Measurements from ENCODE around the gene VANGL2. TPM values are rescaled to one million over a fixed set of nuclear protein-coding genes. Genes with fewer than 3 reads are reported as not detected.

The VANGL2 gene
- total RNA-seq, 2 experiments from 2014 or later: 1.5 to 2.6 TPM

DNA sequence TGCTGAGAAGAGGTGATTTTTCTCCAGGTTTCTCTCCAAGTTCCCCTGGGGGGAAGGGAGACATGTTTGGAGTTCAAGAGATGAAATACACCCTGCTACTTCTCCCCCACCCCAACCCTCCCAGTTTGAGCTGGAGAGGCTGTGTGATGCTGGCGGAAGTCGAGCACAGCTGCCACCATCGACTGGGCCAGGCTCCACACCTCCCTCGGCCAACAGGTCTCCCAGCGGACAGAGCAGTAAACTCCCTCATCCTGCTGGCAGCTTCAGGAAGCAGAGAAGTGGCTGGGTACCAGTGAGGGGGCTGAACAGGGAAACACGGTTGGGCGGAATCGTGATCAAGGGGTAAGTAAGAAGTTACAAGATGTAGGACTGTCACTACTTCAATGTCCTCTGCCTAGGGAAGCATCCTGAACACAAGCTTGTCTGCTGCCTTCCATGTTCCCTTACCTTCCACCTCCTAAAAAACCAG, 40.1 kb upstream of the VANGL2 start:
- DNase-seq (ENCODE audit: low spot score): no peak
- Histone ChIP-seq H3K4me2 (ENCODE audit: low read length) (no peak overlapping the region), H4K20me1 (ENCODE audit: insufficient read depth, low read length) (no peaks in the 10 kb centered on the region), H3K9me2 (ENCODE audit: insufficient read depth, low read length) (no peaks in the 10 kb centered on the region), H3K4me3 (ENCODE audit: low read depth, low read length, poor library complexity, severe bottlenecking) (no peak overlapping the region), H3K27ac (ENCODE audit: low read depth, low read length, poor library complexity, severe bottlenecking) (no peak overlapping the region), H3K79me2 (ENCODE audit: insufficient read depth, low read depth, low read length) (no peaks in the 10 kb centered on the region), H3K9me3 (ENCODE audit: low read length) (no peaks in the 10 kb centered on the region), H3K36me3 (ENCODE audit: insufficient read depth, low read length) (peaks cover 50% of the 10 kb centered on the region), H3K4me1 (ENCODE audit: insufficient read depth, low read length, poor library complexity, severe bottlenecking) (no peaks in the 10 kb centered on the region), H2AFZ (ENCODE audit: low read length) (no peak overlapping the region)
- intact Hi-C loops (cut with micrococcal nuclease; ENCODE audit: unreplicated experiment): no loop called here
- ChIA-PET POLR2A (interaction anchor here (0.7 kb wide), 1 partner anchor 180 kb away, joined by 3 read pairs; no protein-coding TSS in a partner anchor), CTCF (ENCODE audit: unreplicated experiment) (no interaction called here)
- no TSS peak for BruUV-seq (replicated peaks)
- TF ChIP-seq EZH2phosphoT487 (IDR thresholded peaks at IDR 0.05; ENCODE audit: borderline replicate concordance, low read depth, low read length): no peak
- TF ChIP-seq, protein P1, sequence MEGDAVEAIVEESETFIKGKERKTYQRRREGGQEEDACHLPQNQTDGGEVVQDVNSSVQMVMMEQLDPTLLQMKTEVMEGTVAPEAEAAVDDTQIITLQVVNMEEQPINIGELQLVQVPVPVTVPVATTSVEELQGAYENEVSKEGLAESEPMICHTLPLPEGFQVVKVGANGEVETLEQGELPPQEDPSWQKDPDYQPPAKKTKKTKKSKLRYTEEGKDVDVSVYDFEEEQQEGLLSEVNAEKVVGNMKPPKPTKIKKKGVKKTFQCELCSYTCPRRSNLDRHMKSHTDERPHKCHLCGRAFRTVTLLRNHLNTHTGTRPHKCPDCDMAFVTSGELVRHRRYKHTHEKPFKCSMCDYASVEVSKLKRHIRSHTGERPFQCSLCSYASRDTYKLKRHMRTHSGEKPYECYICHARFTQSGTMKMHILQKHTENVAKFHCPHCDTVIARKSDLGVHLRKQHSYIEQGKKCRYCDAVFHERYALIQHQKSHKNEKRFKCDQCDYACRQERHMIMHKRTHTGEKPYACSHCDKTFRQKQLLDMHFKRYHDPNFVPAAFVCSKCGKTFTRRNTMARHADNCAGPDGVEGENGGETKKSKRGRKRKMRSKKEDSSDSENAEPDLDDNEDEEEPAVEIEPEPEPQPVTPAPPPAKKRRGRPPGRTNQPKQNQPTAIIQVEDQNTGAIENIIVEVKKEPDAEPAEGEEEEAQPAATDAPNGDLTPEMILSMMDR (conservative IDR thresholded peaks at IDR 0.05; ENCODE audit: low read length): no peak

DNA sequence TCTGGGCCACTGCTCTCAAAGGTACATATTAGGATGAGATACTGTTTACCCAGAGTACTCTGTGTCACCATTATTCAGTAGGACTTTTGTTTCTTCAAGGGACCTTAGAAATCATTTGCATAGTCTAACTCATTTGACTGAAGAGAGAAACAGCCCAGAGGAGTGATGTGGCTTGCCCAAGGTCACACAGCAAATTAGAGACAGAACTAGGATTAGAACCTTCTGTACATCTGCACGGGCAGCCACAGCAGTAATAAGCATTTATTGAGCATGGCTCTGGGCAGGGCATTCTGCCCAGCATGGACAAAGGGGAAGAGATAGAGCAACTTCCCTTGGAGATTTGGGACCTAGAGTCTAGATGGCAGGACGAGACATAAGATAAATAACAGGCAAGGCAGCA, 39.2 kb upstream of the VANGL2 start:
- ChIA-PET CTCF (ENCODE audit: unreplicated experiment) (no interaction called here), POLR2A (no interaction called here)
- DNase-seq (ENCODE audit: low spot score): no peak
- Histone ChIP-seq H3K36me3 (ENCODE audit: insufficient read depth, low read length) (peaks cover 41% of the 10 kb centered on the region), H3K79me2 (ENCODE audit: insufficient read depth, low read depth, low read length) (no peaks in the 10 kb centered on the region), H2AFZ (ENCODE audit: low read length) (no peak overlapping the region), H3K4me3 (ENCODE audit: low read depth, low read length, poor library complexity, severe bottlenecking) (no peak overlapping the region), H3K4me1 (ENCODE audit: insufficient read depth, low read length, poor library complexity, severe bottlenecking) (no peaks in the 10 kb centered on the region), H3K27ac (ENCODE audit: low read depth, low read length, poor library complexity, severe bottlenecking) (no peak overlapping the region), H3K4me2 (ENCODE audit: low read length) (no peak overlapping the region), H3K9me2 (ENCODE audit: insufficient read depth, low read length) (no peaks in the 10 kb centered on the region), H4K20me1 (ENCODE audit: insufficient read depth, low read length) (no peaks in the 10 kb centered on the region), H3K9me3 (ENCODE audit: low read length) (no peaks in the 10 kb centered on the region)
- no TSS peak for BruUV-seq (replicated peaks)
- intact Hi-C loops (cut with micrococcal nuclease; ENCODE audit: unreplicated experiment): no loop called here
- TF ChIP-seq, protein P1 (conservative IDR thresholded peaks at IDR 0.05; ENCODE audit: low read length): no peak
- no peak for TF ChIP-seq EZH2phosphoT487 (IDR thresholded peaks at IDR 0.05; ENCODE audit: borderline replicate concordance, low read depth, low read length)

DNA sequence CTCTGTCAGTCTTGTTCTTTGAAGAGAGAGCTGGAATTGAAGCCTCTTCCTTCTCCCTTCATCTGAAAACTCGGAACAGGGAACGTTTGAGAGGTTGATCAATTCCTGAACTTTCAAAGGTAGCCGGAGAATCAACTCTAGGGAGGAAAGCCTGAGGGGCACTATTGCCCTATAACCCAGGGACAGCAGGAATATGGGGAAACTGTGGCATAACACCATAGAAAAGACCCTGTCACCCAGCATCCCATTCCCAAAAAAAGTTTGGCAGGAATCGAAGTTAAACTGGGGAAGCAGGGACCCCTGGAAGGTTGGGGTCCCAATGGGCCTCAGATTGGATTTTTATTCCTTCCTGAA, 38.6 kb upstream of the VANGL2 start:
- intact Hi-C loops (cut with micrococcal nuclease; ENCODE audit: unreplicated experiment): no loop called here
- CTCF ChIA-PET (ENCODE audit: unreplicated experiment): no interaction called here
- H3K4me2 ChIP-seq (ENCODE audit: low read length): no peak overlapping the region
- BruUV-seq (replicated peaks): no TSS peak
- DNase-seq (ENCODE audit: low spot score): no peak
- TF ChIP-seq EZH2phosphoT487 (IDR thresholded peaks at IDR 0.05; ENCODE audit: borderline replicate concordance, low read depth, low read length): no peak
- H3K9me2 ChIP-seq (ENCODE audit: insufficient read depth, low read length): no peaks in the 10 kb centered on the region
- H3K36me3 ChIP-seq (ENCODE audit: insufficient read depth, low read length): peaks cover 35% of the 10 kb centered on the region
- H4K20me1 ChIP-seq (ENCODE audit: insufficient read depth, low read length): no peaks in the 10 kb centered on the region
- H2AFZ ChIP-seq (ENCODE audit: low read length): no peak overlapping the region
- no peak overlapping the region for H3K27ac ChIP-seq (ENCODE audit: low read depth, low read length, poor library complexity, severe bottlenecking)
- POLR2A ChIA-PET: interaction anchor here (1.1 to 1.4 kb wide), 2 partner anchors 14 to 266 kb away, joined by 3 to 4 read pairs; no protein-coding TSS in a partner anchor
- no peaks in the 10 kb centered on the region for H3K79me2 ChIP-seq (ENCODE audit: insufficient read depth, low read depth, low read length)
- H3K4me3 ChIP-seq (ENCODE audit: low read depth, low read length, poor library complexity, severe bottlenecking): no peak overlapping the region
- no peaks in the 10 kb centered on the region for H3K9me3 ChIP-seq (ENCODE audit: low read length)
- H3K4me1 ChIP-seq (ENCODE audit: insufficient read depth, low read length, poor library complexity, severe bottlenecking): no peaks in the 10 kb centered on the region

Data from OCI-LY7 (cell line).